SU-DHL-6 (cell line): Measurements from ENCODE around the gene SLFN5.
"Not testable (repeated sequence)": the region's sequence is repeated elsewhere in the genome, so short reads cannot be mapped to it uniquely, and the experiment has no call there.

Experiments used
- H2AFZ ChIP-seq: fragments of 200-600 bp; sonication (generic); 2 replicates; pipeline ENCODE4 v1.6.1; 2014; ENCODE audit warnings: low read depth, mild to moderate bottlenecking, moderate library complexity, mixed read lengths, antibody characterized with exemption, low read length; ENCODE audit not compliant: severe bottlenecking
- H3F3A ChIP-seq: fragments of 200-600 bp; shearing (Covaris generic); 2 replicates; pipeline ENCODE4 v1.6.0; 2016; ENCODE audit warnings: antibody characterized with exemption, mild to moderate bottlenecking; ENCODE audit not compliant: insufficient read depth
- H3K27ac ChIP-seq: fragments of 200-600 bp; sonication (generic); 2 replicates; pipeline ENCODE4 v1.5.1; 2016; ENCODE audit warnings: low read depth, mild to moderate bottlenecking, low read length, moderate library complexity, mixed read lengths
- H3K27me3 ChIP-seq: fragments of 200-600 bp; sonication (generic), shearing (Covaris generic); 2 replicates; pipeline ENCODE4 v1.6.0; 2014; ENCODE audit warnings: mild to moderate bottlenecking, low read length
- H3K36me3 ChIP-seq: fragments of 200-600 bp; sonication (generic); 2 replicates; pipeline ENCODE4 v1.6.1; 2014; ENCODE audit warnings: mild to moderate bottlenecking, low read length, mixed read lengths
- H3K4me2 ChIP-seq: fragments of 300-600, 200-600 bp; shearing (Covaris generic), sonication (generic); 2 replicates; pipeline ENCODE4 v1.6.0; 2014; ENCODE audit warnings: low read length, low read depth, mild to moderate bottlenecking; ENCODE audit not compliant: poor library complexity, severe bottlenecking
- H3K4me3 ChIP-seq: fragments of 200-600 bp; sonication (generic); 2 replicates; pipeline ENCODE4 v1.5.1; 2014; ENCODE audit warnings: antibody characterized with exemption, low read length, mild to moderate bottlenecking, mixed read lengths; ENCODE audit not compliant: insufficient read depth, poor library complexity, severe bottlenecking
- H3K79me2 ChIP-seq: fragments of 200-600 bp; sonication (generic); 2 replicates; pipeline ENCODE4 v1.6.1; 2014; ENCODE audit warnings: mild to moderate bottlenecking, low read length, moderate library complexity; ENCODE audit not compliant: insufficient read depth
- H3K9ac ChIP-seq: fragments of 200-600 bp; sonication (generic); 2 replicates; pipeline ENCODE4 v1.7.0; 2014; ENCODE audit warnings: mild to moderate bottlenecking, low read length
- H3K9me2 ChIP-seq: fragments of 200-600 bp; sonication (generic); replicated peaks from 2 replicates; pipeline ENCODE4 v1.6.1; 2014; ENCODE audit warnings: low read length; ENCODE audit not compliant: insufficient read depth
- H3K9me3 ChIP-seq: fragments of 200-600 bp; sonication (generic); 2 replicates; pipeline ENCODE4 v1.6.1; 2014; ENCODE audit warnings: low read length, mixed read lengths; ENCODE audit not compliant: insufficient read depth
- H4K20me1 ChIP-seq: fragments of 200-600 bp; sonication (generic); 2 replicates; pipeline ENCODE4 v1.6.1; 2014; ENCODE audit warnings: low read depth, mild to moderate bottlenecking, antibody characterized with exemption, low read length, moderate library complexity, mixed read lengths
- CTCF ChIP-seq: fragments of 200-600 bp; sonication (generic); IDR thresholded peaks from one replicate; pipeline ENCODE4 v1.5.1; 2017; ENCODE audit warnings: antibody characterized with exemption, mild to moderate bottlenecking, low read length, moderate library complexity; ENCODE audit not compliant: insufficient read depth, poor library complexity, severe bottlenecking
- EZH2phosphoT487 ChIP-seq: fragments of 200-600 bp; sonication (generic), shearing (Covaris generic); conservative IDR thresholded peaks from 2 replicates; pipeline ENCODE4 v1.6.1; 2018; ENCODE audit warnings: mild to moderate bottlenecking, antibody characterized with exemption, low read length, moderate library complexity, mixed read lengths

SLFN5 gene

GRCh38 chr17:35259001-35259400 lies 16.1 kb downstream of the SLFN5 start:
- H3F3A ChIP-seq = no peaks in the 10 kb centered on the region
- no peak overlapping the region for H3K27ac ChIP-seq
- no peaks in the 10 kb centered on the region for H3K9me3 ChIP-seq
- H3K36me3 ChIP-seq = no peaks in the 10 kb centered on the region
- H3K9me2 ChIP-seq = no peaks in the 10 kb centered on the region
- no peak overlapping the region for H3K4me2 ChIP-seq
- H3K4me3 ChIP-seq = no peak overlapping the region
- H3K27me3 ChIP-seq = no peaks in the 10 kb centered on the region
- TF ChIP-seq EZH2phosphoT487 (no peak), CTCF (no peak)
- no peak overlapping the region for H2AFZ ChIP-seq
- no peaks in the 10 kb centered on the region for H3K79me2 ChIP-seq
- H3K9ac ChIP-seq = no peak overlapping the region
- no peaks in the 10 kb centered on the region for H4K20me1 ChIP-seq

GRCh38 chr17:35265071-35265470 lies 22.2 kb downstream of the SLFN5 start:
- H3K4me2 ChIP-seq = no peak overlapping the region
- no peak overlapping the region for H2AFZ ChIP-seq
- no peak overlapping the region for H3K4me3 ChIP-seq
- H3K9me2 ChIP-seq = no peaks in the 10 kb centered on the region
- H3K79me2 ChIP-seq = no peaks in the 10 kb centered on the region
- no peaks in the 10 kb centered on the region for H3F3A ChIP-seq
- no peaks in the 10 kb centered on the region for H4K20me1 ChIP-seq
- no peaks in the 10 kb centered on the region for H3K36me3 ChIP-seq
- TF ChIP-seq CTCF (no peak), EZH2phosphoT487 (no peak)
- no peak overlapping the region for H3K9ac ChIP-seq
- no peak overlapping the region for H3K27ac ChIP-seq
- no peaks in the 10 kb centered on the region for H3K27me3 ChIP-seq
- H3K9me3 ChIP-seq = no peaks in the 10 kb centered on the region

GRCh38 chr17:35265566-35266141 lies 22.8 kb downstream of the SLFN5 start:
- Histone ChIP-seq H3K36me3 (no peaks in the 10 kb centered on the region), H4K20me1 (no peaks in the 10 kb centered on the region)
- TF ChIP-seq EZH2phosphoT487 (no peak), CTCF (no peak)

GRCh38 chr17:35274167-35275066 lies 31.5 kb downstream of the SLFN5 start:
- H2AFZ ChIP-seq, H3K9ac ChIP-seq, H3K27ac ChIP-seq, H3K4me2 ChIP-seq, H3K36me3 ChIP-seq, H3K9me3 ChIP-seq, H3K79me2 ChIP-seq, H3K4me3 ChIP-seq, H3K27me3 ChIP-seq, H3K9me2 ChIP-seq, H3F3A ChIP-seq, H4K20me1 ChIP-seq: not testable (repeated sequence)

More at GRCh38 chr17:35265566-35266141, 22.8 kb downstream of the SLFN5 start:
- Histone ChIP-seq H3K9ac (no peak overlapping the region), H3K9me3 (no peaks in the 10 kb centered on the region), H3K4me2 (no peak overlapping the region), H3F3A (no peaks in the 10 kb centered on the region), H3K27ac (no peak overlapping the region), H3K27me3 (no peaks in the 10 kb centered on the region), H3K79me2 (no peaks in the 10 kb centered on the region), H2AFZ (no peak overlapping the region), H3K9me2 (no peaks in the 10 kb centered on the region), H3K4me3 (no peak overlapping the region)

- not testable (repeated sequence) for H3K27me3 ChIP-seq, H2AFZ ChIP-seq, H3K4me2 ChIP-seq
Measured at GRCh38 chr17:35278454-35278853, 35.6 kb downstream of the SLFN5 start.

GRCh38 chr17:35278876-35279275 lies 36.0 kb downstream of the SLFN5 start:
- not testable (repeated sequence) for H3F3A ChIP-seq, H3K9me3 ChIP-seq, H3K9ac ChIP-seq, H3K4me2 ChIP-seq, H3K27me3 ChIP-seq, H3K36me3 ChIP-seq, H3K9me2 ChIP-seq, H3K4me3 ChIP-seq, H3K27ac ChIP-seq, H2AFZ ChIP-seq, H4K20me1 ChIP-seq, H3K79me2 ChIP-seq

More at GRCh38 chr17:35278454-35278853, 35.6 kb downstream of the SLFN5 start:
- H3K9me2 ChIP-seq, H4K20me1 ChIP-seq, H3K36me3 ChIP-seq, H3F3A ChIP-seq, H3K79me2 ChIP-seq, H3K4me3 ChIP-seq, H3K27ac ChIP-seq, H3K9ac ChIP-seq, H3K9me3 ChIP-seq: not testable (repeated sequence)
